Measurements from ENCODE around the gene MAML3. TPM values are rescaled to one million over a fixed set of nuclear protein-coding genes. Genes with fewer than 3 reads are reported as not detected.

Gene MAML3
- total RNA-seq, 4 donors from 2014 or later = 18.2 to 42.7 (median 28.6) TPM

DNA sequence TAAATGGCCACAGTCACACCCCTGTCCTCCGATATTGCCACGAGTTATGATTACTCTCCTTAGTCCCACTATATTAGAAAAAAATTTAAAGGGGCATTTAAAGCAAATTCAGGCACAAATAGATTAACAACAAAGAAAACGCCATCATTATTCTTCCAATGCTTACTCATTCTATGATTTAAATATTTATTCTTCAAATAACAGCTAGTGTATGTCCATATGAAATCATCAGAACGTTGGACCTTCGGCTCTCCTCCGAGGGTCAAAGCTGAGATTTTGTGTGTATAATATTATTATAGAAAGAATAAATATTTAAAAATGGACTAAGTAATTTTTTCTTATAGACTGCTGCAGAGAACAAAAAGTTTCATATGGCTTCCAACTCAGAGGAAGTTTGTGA is 122.9 kb downstream of the MAML3 start:
- Histone ChIP-seq H3K36me3 (no peaks in the 10 kb centered on the region), H3K9me3 (no peaks in the 10 kb centered on the region), H3K4me1 (no peaks in the 10 kb centered on the region), H3K27ac (no peak overlapping the region), H3K27me3 (no peaks in the 10 kb centered on the region), H3K4me3 (no peak overlapping the region)
- no peak for DNase-seq (ENCODE audit: low spot score in 2 of 2)
- WGBS = 91% methylated on average over 6 of the region's 6 CpGs
- TF ChIP-seq EP300 (IDR thresholded peaks at IDR 0.05) (no peak), POLR2AphosphoS5 (IDR thresholded peaks at IDR 0.05) (no peak)
- TF ChIP-seq, protein P1, sequence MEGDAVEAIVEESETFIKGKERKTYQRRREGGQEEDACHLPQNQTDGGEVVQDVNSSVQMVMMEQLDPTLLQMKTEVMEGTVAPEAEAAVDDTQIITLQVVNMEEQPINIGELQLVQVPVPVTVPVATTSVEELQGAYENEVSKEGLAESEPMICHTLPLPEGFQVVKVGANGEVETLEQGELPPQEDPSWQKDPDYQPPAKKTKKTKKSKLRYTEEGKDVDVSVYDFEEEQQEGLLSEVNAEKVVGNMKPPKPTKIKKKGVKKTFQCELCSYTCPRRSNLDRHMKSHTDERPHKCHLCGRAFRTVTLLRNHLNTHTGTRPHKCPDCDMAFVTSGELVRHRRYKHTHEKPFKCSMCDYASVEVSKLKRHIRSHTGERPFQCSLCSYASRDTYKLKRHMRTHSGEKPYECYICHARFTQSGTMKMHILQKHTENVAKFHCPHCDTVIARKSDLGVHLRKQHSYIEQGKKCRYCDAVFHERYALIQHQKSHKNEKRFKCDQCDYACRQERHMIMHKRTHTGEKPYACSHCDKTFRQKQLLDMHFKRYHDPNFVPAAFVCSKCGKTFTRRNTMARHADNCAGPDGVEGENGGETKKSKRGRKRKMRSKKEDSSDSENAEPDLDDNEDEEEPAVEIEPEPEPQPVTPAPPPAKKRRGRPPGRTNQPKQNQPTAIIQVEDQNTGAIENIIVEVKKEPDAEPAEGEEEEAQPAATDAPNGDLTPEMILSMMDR (IDR thresholded peaks at IDR 0.05) = no peak

DNA sequence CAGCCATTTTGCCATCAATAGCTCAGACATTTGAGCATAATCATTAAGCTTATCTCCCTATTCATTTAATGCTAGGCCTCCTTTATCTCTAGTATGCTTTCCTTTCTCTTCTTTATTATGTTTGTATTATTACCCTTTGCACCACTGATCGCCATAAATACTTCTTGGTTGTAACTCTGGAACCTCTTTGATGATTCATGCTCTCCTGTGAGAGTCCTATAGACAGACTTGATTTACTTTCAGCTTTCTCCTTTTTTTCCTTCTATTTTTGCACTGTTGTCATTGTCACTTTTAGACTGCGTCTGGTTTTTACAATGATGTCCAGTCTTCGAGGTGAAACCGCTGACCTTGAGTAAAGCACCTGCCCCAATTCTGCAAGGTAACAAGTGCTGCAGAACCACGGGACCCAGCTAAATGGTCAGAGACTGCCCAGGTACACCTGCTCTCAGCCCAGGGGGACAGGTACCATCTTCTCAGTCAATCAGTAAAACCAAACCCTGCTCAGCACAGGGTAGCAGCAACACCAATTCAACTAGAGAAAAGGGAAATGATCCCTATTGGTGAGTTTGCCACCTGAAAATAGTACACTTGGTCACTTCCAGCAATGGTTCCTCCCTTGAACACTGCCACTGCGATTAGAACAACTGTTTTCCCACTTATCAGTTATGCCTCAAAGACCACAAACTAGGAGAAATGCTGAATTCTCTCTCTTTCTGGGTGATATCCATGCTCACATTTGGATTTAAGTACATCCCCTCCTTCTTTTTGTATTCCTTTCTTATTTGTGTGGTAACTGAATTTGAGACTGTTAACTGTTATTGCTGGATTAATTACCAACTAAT is 125.1 kb downstream of the MAML3 start:
- no peaks in the 10 kb centered on the region for H3K4me1 ChIP-seq
- no peaks in the 10 kb centered on the region for H3K9me3 ChIP-seq
- no peak overlapping the region for H3K27ac ChIP-seq
- H3K27me3 ChIP-seq = no peaks in the 10 kb centered on the region
- no peak overlapping the region for H3K4me3 ChIP-seq
- DNase-seq (ENCODE audit: low spot score in 2 of 2) = no peak
- TF ChIP-seq POLR2A (IDR thresholded peaks at IDR 0.05) = no peak
- no peak for TF ChIP-seq EP300 (IDR thresholded peaks at IDR 0.05)
- no peak for TF ChIP-seq POLR2AphosphoS5 (IDR thresholded peaks at IDR 0.05)
- TF ChIP-seq, protein P1 (IDR thresholded peaks at IDR 0.05) = no peak
- WGBS = 75% methylated on average over 6 of the region's 6 CpGs
- H3K36me3 ChIP-seq = no peaks in the 10 kb centered on the region

DNA sequence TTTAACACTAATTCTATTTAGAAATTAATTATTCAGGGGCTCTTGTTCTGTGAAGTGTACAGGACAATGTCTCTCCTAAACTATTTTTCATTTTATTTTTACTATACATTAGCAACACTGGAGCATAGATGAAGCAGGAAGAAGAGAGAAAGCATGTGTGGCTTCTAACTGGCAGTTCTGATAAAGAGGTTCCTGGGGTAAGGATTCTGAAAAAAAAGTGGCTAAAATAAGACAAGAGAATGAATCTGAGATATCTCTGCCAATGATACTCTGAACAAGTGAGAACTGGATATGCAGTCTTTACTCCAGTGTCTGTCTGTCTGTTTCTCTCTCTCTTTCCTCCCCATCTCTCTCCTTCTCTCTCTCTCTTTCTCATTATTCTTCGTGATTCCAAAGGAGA is 125.9 kb downstream of the MAML3 start:
- Histone ChIP-seq H3K27ac (no peak overlapping the region), H3K4me1 (no peaks in the 10 kb centered on the region), H3K36me3 (no peaks in the 10 kb centered on the region), H3K4me3 (no peak overlapping the region), H3K9me3 (no peaks in the 10 kb centered on the region), H3K27me3 (no peaks in the 10 kb centered on the region)
- WGBS = 100% methylated on average over 1 of the region's 1 CpG
- no peak for DNase-seq (ENCODE audit: low spot score in 2 of 2)
- TF ChIP-seq POLR2AphosphoS5 (IDR thresholded peaks at IDR 0.05) (no peak), EP300 (IDR thresholded peaks at IDR 0.05) (no peak), POLR2A (IDR thresholded peaks at IDR 0.05) (no peak)
- TF ChIP-seq, protein P1 (IDR thresholded peaks at IDR 0.05) = no peak

DNA sequence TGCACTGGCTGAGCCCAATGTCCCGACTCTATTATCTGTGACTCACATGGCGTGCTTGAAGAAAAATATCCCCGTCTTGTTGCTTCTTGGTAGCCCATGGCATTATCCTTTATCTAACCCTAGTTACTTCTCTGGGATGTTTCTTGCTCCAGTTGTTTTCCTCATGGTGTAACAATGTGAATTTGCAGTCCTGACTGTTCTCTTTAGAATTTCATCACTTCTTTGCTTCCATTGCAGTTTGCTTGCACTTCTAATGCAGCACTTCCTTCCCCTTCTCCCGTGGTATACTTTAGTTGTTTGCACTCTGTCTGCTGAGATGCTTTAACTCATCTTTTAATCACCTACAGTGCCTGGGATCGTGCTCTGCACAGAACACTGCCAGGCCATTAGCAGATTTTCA is 126.9 kb downstream of the MAML3 start:
- no peaks in the 10 kb centered on the region for H3K27me3 ChIP-seq
- WGBS = 80% methylated on average over 5 of the region's 5 CpGs
- H3K4me3 ChIP-seq = no peak overlapping the region
- no peaks in the 10 kb centered on the region for H3K36me3 ChIP-seq
- no peak for TF ChIP-seq POLR2A (IDR thresholded peaks at IDR 0.05)
- no peak for TF ChIP-seq POLR2AphosphoS5 (IDR thresholded peaks at IDR 0.05)
- TF ChIP-seq, protein P1 (IDR thresholded peaks at IDR 0.05) = no peak
- TF ChIP-seq EP300 (IDR thresholded peaks at IDR 0.05) = no peak
- H3K27ac ChIP-seq = no peak overlapping the region
- H3K9me3 ChIP-seq = no peaks in the 10 kb centered on the region
- no peaks in the 10 kb centered on the region for H3K4me1 ChIP-seq
- no peak for DNase-seq (ENCODE audit: low spot score in 2 of 2)

DNA sequence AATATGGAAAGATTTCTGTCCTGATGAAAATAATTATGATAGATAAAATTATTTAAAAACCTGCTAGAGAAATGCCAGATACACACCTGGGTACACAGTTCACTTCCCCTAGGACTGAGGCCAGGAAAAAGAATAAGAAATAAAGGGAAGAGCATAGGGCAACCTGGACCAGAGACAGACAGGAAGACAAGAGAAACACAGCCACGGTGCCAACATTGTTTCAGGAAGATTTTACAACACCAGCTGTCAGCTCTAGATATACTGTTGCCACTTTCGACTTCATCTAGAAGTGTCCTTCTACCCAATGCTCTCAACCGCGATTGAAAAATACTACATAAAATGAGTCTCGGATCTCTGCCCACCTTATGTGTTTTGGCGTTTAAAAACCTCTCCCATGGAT is 128.5 kb downstream of the MAML3 start:
- Histone ChIP-seq H3K36me3 (no peaks in the 10 kb centered on the region), H3K27ac (no peak overlapping the region), H3K4me3 (no peak overlapping the region), H3K4me1 (no peaks in the 10 kb centered on the region), H3K9me3 (no peaks in the 10 kb centered on the region), H3K27me3 (no peaks in the 10 kb centered on the region)
- TF ChIP-seq POLR2AphosphoS5 (IDR thresholded peaks at IDR 0.05) = no peak
- no peak for TF ChIP-seq EP300 (IDR thresholded peaks at IDR 0.05)
- TF ChIP-seq, protein P1 (IDR thresholded peaks at IDR 0.05) = no peak
- TF ChIP-seq POLR2A (IDR thresholded peaks at IDR 0.05) = no peak
- no peak for DNase-seq (ENCODE audit: low spot score in 2 of 2)
- 85% methylated on average over 6 of the region's 6 CpGs for WGBS

All from suprapubic skin (tissue), 4 donors.